DMS79 treated with DMSO at 0.1 percent for 48 hours (cell line): ENCODE measurements around the gene ENOX1.

Experiments
- DNase-seq: peaks from one replicate; lab custom pipeline; 2025; lab: John Stamatoyannopoulos, UW

Gene ENOX1

GRCh38 chr13:43608400-43609137 lies 178.2 kb downstream of the ENOX1 start:
- no peak for DNase-seq

GRCh38 chr13:43597599-43597945 lies 189.2 kb downstream of the ENOX1 start:
- DNase-seq, result no peak

GRCh38 chr13:43596924-43597598 lies 189.7 kb downstream of the ENOX1 start:
- no peak for DNase-seq

- no peak for DNase-seq
Measured at GRCh38 chr13:43596006-43596405, 190.8 kb downstream of the ENOX1 start.

- DNase-seq, result no peak
Measured at GRCh38 chr13:43587376-43587775, 199.4 kb downstream of the ENOX1 start.

- no peak for DNase-seq
Measured at GRCh38 chr13:43584751-43585150, 202.0 kb downstream of the ENOX1 start.

GRCh38 chr13:43583321-43583720 lies 203.5 kb downstream of the ENOX1 start:
- DNase-seq, result no peak

GRCh38 chr13:43580280-43580679 lies 206.5 kb downstream of the ENOX1 start:
- no peak for DNase-seq

GRCh38 chr13:43579321-43579720 lies 207.5 kb downstream of the ENOX1 start:
- DNase-seq, result no peak

GRCh38 chr13:43574605-43575004 lies 212.2 kb downstream of the ENOX1 start:
- DNase-seq, result no peak

- no peak for DNase-seq
Measured at GRCh38 chr13:43573802-43574514, 212.8 kb downstream of the ENOX1 start.

- DNase-seq, result no peak
Measured at GRCh38 chr13:43573361-43573740, 213.4 kb downstream of the ENOX1 start.

- DNase-seq, result no peak
Measured at GRCh38 chr13:43572656-43573360, 214.0 kb downstream of the ENOX1 start.

GRCh38 chr13:43569658-43570057 lies 217.1 kb downstream of the ENOX1 start:
- DNase-seq, result no peak

GRCh38 chr13:43567608-43568007 lies 219.2 kb downstream of the ENOX1 start:
- DNase-seq, result no peak

GRCh38 chr13:43564952-43565351 lies 221.8 kb downstream of the ENOX1 start:
- DNase-seq, result no peak

GRCh38 chr13:43561081-43561480 lies 225.7 kb downstream of the ENOX1 start:
- no peak for DNase-seq

- no peak for DNase-seq
Measured at GRCh38 chr13:43558939-43559338, 227.8 kb downstream of the ENOX1 start.

- no peak for DNase-seq
Measured at GRCh38 chr13:43558326-43558725, 228.4 kb downstream of the ENOX1 start.

GRCh38 chr13:43555667-43556066 lies 231.1 kb downstream of the ENOX1 start:
- DNase-seq, result no peak

- no peak for DNase-seq
Measured at GRCh38 chr13:43551897-43552456, 234.8 kb downstream of the ENOX1 start.

- no peak for DNase-seq
Measured at GRCh38 chr13:43546816-43547215, 240.0 kb downstream of the ENOX1 start.
